Fibroblast of mammary gland (primary cell): ENCODE measurements around the gene OAF.
A peak's percentile ranks its signal among the peaks of the same experiment; 100 is the strongest.
"Not testable (repeated sequence)": the region's sequence is repeated elsewhere in the genome, so short reads cannot be mapped to it uniquely, and the experiment has no call there.

ENCODE experiments used
- DNase-seq: peaks from one replicate; pipeline ENCODE4 v3.0.0-alpha.2; 2010; ENCODE audit warnings: low read depth
- H3K4me3 ChIP-seq: 2 replicates; pipeline ENCODE4 v1.5.1; 2011; ENCODE audit warnings: low read depth, mild to moderate bottlenecking, low read length, moderate library complexity; ENCODE audit not compliant: control insufficient read depth
- TF ChIP-seq, protein P1 (sequence below): conservative IDR thresholded peaks from 2 replicates; pipeline ENCODE4 v1.5.1; 2011; ENCODE audit warnings: low read depth, low read length, inconsistent platforms; ENCODE audit not compliant: control insufficient read depth, insufficient read depth

OAF gene

DNA sequence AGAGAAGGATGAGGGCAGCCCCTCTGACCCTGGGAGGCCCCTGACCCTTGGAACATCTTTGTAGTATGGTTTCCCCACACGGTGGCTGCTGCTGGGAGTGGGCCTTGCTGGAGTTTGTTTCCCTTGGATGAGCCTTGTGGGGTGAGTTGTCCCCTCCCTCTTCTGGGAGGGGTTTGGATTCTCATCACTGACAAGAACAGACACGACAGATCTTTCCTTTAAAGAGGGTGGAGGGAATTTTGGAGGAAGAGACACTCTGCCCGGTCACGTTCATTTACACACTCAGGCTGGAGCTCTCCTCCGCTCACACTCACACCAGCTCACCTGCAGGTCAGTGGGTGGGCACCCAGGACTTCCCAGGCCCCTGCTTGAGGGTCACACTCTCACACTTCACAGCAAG lies 60.8 kb downstream of the OAF start:
- TF ChIP-seq, protein P1, sequence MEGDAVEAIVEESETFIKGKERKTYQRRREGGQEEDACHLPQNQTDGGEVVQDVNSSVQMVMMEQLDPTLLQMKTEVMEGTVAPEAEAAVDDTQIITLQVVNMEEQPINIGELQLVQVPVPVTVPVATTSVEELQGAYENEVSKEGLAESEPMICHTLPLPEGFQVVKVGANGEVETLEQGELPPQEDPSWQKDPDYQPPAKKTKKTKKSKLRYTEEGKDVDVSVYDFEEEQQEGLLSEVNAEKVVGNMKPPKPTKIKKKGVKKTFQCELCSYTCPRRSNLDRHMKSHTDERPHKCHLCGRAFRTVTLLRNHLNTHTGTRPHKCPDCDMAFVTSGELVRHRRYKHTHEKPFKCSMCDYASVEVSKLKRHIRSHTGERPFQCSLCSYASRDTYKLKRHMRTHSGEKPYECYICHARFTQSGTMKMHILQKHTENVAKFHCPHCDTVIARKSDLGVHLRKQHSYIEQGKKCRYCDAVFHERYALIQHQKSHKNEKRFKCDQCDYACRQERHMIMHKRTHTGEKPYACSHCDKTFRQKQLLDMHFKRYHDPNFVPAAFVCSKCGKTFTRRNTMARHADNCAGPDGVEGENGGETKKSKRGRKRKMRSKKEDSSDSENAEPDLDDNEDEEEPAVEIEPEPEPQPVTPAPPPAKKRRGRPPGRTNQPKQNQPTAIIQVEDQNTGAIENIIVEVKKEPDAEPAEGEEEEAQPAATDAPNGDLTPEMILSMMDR: no peak
- H3K4me3 ChIP-seq: no peak overlapping the region
- no peak for DNase-seq

DNA sequence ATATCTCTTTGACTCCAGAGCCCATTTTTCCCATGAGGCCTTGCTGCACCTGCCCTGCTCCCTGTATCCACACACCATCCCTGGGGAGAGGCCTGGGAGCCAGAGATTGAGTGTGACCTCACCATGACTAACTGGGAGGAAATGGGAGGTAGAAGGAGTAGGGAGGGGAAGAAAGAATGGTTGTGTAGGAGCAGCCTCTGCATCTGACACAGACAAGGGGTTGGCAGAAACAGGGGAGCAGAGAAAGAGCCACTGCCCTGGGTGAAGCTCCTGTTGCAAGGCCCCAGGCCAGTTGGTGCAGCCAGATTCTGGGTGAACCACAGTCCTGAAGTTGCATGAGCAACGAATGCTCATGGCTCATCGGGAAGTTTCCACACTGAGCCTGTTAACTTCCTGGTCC lies 61.5 kb downstream of the OAF start:
- no peak overlapping the region for H3K4me3 ChIP-seq
- peak; percentile 85 for DNase-seq
- TF ChIP-seq, protein P1: no peak

DNA sequence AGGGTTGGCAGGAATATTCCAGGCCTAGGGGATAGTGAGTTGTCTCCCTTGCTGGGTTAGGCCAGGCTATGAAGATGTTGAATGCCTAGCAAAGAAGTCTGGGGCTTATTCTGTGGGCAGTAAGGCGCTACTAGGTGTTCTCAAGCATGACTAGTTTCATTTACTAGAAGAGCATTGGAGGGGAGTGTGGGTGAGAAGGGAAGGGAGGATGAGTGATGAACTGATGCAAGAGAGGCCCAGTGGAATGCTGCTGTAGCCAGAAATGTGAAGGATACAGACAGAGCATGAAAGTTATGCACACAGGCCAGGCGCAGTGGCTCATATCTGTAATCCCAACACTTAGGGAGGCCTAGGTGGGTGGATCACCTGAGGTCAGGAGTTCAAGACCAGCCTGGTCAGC lies 62.6 kb downstream of the OAF start:
- TF ChIP-seq, protein P1: no peak
- H3K4me3 ChIP-seq: no peak overlapping the region
- peak; percentile 47 for DNase-seq

DNA sequence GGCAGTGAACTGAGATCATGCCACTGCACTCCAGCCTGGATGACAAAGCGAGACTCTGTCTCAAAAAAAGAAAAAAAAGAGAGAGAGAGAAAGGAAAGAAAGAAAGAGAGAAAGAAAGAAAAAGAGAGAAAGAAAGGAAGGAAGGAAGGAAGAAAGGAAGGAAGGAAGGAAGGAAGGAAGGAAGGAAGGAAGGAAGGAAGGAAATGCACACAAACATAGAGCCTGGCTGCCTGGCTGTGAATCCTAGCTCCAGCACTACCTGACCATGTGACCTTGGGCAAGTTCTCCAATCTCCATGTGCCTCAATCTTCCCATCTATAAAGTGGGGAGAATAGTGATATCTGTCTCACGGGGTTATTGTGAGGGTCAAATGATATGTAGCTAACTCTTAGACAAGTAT lies 63.1 kb downstream of the OAF start:
- H3K4me3 ChIP-seq, DNase-seq: not testable (repeated sequence)

DNA sequence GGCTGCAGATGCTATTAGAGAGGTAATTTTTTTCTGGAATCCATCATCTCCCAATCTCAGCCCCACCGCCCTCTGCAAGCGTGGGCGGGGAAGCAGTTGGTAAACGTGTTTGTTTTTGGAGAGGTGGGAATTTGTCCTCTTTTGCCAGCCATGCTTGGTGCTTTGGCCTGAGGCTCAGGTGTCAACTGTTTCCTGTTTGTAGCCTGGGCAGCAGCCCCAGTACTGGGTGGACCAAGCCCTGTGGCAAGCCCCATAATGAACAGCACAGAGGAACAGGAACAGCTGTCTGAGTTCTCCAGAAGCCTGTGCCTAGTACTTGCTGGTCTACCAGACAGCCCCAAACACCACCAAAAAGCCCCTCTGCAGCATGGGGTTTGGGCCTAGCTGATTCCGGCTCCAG lies 68.7 kb downstream of the OAF start:
- H3K4me3 ChIP-seq: no peak overlapping the region
- TF ChIP-seq, protein P1: no peak
- no peak for DNase-seq
